ENCODE data around the gene TAS2R13. TPM values are rescaled to one million over a fixed set of nuclear protein-coding genes. Genes with fewer than 3 reads are reported as not detected.

The TAS2R13 gene, protein sequence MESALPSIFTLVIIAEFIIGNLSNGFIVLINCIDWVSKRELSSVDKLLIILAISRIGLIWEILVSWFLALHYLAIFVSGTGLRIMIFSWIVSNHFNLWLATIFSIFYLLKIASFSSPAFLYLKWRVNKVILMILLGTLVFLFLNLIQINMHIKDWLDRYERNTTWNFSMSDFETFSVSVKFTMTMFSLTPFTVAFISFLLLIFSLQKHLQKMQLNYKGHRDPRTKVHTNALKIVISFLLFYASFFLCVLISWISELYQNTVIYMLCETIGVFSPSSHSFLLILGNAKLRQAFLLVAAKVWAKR
- 1.7 and 2.5 TPM in 2 replicates for total RNA-seq (2012; rRNA removed)

DNA sequence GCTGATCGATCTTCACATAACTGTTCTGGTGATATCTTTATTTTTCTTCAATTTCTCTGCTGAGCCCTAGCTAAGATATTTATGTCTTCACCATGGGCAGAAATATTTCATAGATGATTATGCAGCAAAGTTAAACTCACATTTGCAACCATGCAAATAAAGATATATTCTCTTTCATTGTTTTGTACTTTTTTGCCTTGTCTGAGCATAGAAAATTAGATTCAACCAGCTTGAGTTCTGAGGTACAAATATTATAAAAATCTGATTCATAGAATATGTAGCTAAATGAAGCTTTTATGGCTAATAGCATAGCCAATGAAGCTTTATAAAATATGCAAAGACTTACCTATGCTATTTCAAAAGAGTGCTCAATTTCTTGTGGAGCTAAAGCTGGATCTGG is at the start of gene TAS2R13:
Gene TAS2R13 (minus strand): TSS at position 101 of the 400 bp plus-strand sequence. CDS start 264 bp downstream, outside the sequence.
- Histone ChIP-seq H3K4me3 (ENCODE audit: low read length) (no peak within 1 kb of the TSS), H3K36me3 (ENCODE audit: insufficient read depth, low read length) (no peaks in the 10 kb centered on the region), H3K27me3 (ENCODE audit: control insufficient read depth, insufficient read depth, low read length) (no peaks in the 10 kb centered on the region), H3K4me2 (ENCODE audit: low read length) (no peak within 1 kb of the TSS), H3K9ac (ENCODE audit: low read depth, low read length) (no peak within 1 kb of the TSS), H3K9me3 (replicated peaks; ENCODE audit: low read length) (no peaks in the 10 kb centered on the region), H3K4me1 (ENCODE audit: control insufficient read depth, insufficient read depth, low read length) (no peaks in the 10 kb centered on the region)

DNA sequence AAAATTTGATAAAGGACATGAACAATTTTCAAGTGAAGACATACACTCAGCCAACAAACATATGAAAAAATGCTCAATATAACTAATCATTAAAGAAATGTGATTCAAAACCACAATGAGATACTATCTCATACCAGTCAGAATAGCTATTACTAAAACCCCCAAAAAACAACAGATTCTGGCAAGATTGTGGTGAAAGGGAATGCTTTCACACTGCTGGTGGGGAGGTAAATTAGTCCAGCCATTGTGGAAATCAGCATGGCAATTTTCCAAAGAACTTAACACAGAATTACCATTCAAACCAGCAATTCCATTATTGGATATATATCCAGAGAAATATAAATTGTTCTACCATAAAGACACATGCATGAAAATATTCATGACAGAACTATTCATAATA is 48.4 kb upstream of the TAS2R13 start:
- Histone ChIP-seq H3K36me3 (ENCODE audit: insufficient read depth, low read length) (no peaks in the 10 kb centered on the region), H3K4me3 (ENCODE audit: low read length) (no peak overlapping the region), H3K4me1 (ENCODE audit: control insufficient read depth, insufficient read depth, low read length) (no peaks in the 10 kb centered on the region), H3K27me3 (ENCODE audit: control insufficient read depth, insufficient read depth, low read length) (no peaks in the 10 kb centered on the region), H3K9ac (ENCODE audit: low read depth, low read length) (no peak overlapping the region), H3K4me2 (ENCODE audit: low read length) (no peak overlapping the region), H3K9me3 (replicated peaks; ENCODE audit: low read length) (no peaks in the 10 kb centered on the region)

DNA sequence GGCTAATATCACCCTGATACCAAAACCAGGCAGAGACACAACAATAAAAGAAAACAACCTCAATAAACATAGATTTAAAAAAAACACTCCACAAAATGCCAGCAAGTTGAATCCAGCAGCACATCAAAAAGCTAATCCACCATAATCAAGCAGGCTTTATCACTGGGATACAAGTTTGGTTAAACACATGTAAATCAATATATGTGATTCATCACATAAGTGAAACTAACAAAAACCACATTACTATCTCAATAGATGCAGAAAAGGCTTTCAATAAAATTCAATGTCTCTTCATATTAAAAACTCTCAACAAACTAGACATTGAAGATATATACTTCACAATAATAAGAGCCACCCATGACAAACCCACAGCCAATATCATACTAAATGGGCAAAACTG is 46.7 kb upstream of the TAS2R13 start:
- Histone ChIP-seq H3K36me3 (ENCODE audit: insufficient read depth, low read length) (no peaks in the 10 kb centered on the region), H3K9ac (ENCODE audit: low read depth, low read length) (no peak overlapping the region), H3K4me1 (ENCODE audit: control insufficient read depth, insufficient read depth, low read length) (no peaks in the 10 kb centered on the region), H3K4me3 (ENCODE audit: low read length) (no peak overlapping the region), H3K27me3 (ENCODE audit: control insufficient read depth, insufficient read depth, low read length) (no peaks in the 10 kb centered on the region), H3K9me3 (replicated peaks; ENCODE audit: low read length) (no peaks in the 10 kb centered on the region), H3K4me2 (ENCODE audit: low read length) (no peak overlapping the region)

DNA sequence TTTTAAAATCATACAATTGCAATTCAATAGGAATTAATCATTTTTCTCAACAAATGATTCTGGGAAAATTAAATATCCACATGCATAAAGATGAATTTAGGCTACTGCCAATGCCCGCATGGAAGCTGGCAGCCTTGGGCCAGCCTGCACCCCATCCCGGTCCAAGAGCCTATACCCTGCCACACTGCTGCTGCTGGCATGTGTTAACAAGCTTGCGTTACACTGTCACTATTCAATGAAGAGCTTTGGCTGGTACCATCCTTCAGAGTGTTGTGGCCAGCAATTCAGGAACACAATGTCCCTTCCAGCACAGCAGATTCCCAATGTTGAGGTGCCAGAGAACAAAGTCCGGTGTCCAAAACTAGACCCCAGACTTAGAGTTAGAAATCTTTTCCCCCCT is 43.3 kb upstream of the TAS2R13 start:
- no peak overlapping the region for H3K4me3 ChIP-seq (ENCODE audit: low read length)

DNA sequence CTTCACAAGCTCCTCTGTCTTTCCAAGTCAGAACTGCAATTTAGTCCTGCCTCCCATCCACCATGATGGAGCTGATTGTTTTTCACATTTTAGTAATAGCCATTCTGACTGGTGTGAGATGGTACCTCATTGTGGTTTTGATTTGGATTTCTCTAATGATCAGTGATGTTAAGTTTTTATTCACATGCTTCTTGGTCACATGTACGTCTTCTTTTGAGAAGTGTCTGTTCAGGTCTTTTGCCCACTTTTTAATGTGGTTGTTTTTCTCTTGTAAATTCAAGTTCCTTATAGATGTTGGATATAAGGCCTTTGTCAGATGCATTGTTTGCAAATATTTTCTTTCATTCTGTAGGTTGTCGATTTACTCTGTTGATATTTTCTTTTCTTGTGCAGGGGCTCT is 33.8 kb upstream of the TAS2R13 start:
- H3K27me3 ChIP-seq (ENCODE audit: control insufficient read depth, insufficient read depth, low read length) = no peaks in the 10 kb centered on the region
- H3K4me1 ChIP-seq (ENCODE audit: control insufficient read depth, insufficient read depth, low read length) = peaks cover 3% of the 10 kb centered on the region
- H3K36me3 ChIP-seq (ENCODE audit: insufficient read depth, low read length) = no peaks in the 10 kb centered on the region
- no peak overlapping the region for H3K4me2 ChIP-seq (ENCODE audit: low read length)
- H3K9ac ChIP-seq (ENCODE audit: low read depth, low read length) = no peak overlapping the region
- no peak overlapping the region for H3K4me3 ChIP-seq (ENCODE audit: low read length)
- H3K9me3 ChIP-seq (replicated peaks; ENCODE audit: low read length) = no peaks in the 10 kb centered on the region

More for the DNA sequence above, 43.3 kb upstream of the TAS2R13 start:
- Histone ChIP-seq H3K9ac (ENCODE audit: low read depth, low read length) (no peak overlapping the region), H3K4me2 (ENCODE audit: low read length) (no peak overlapping the region), H3K9me3 (replicated peaks; ENCODE audit: low read length) (no peaks in the 10 kb centered on the region), H3K36me3 (ENCODE audit: insufficient read depth, low read length) (no peaks in the 10 kb centered on the region), H3K27me3 (ENCODE audit: control insufficient read depth, insufficient read depth, low read length) (no peaks in the 10 kb centered on the region), H3K4me1 (ENCODE audit: control insufficient read depth, insufficient read depth, low read length) (no peaks in the 10 kb centered on the region)

DNA sequence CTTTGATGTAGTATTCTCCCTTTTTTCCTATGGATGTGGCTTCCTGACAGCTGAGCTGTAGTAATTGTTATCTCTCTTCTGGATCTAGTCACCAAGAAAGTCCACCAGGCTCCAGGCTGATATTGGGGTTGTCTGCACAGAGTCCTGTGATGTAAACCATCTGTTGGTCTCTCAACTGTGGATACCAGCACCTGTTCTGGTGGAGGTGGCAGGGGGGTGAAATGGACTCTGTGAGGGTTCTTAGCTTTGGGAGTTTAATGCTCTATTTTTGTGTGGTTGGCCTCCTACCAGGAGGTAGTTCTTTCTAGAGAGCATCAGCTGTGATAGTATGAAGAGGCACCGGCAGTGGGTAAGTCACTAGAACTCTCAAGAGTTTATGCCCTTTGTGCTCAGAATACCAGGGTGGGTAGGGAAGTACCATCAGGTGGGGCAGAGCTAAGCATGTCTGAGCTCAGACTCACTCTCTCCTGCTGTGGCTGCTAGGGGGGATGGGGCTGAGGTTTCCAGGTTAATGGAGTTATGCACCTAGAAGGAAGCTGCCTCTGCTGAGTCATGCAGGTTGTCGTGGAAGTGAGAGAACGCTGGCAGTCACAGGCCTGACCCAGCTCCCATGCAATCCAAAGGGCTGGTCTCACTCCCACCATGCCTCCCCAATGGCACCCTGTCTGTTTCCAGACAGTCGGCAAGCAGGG is 32.7 kb upstream of the TAS2R13 start:
- peaks cover 3% of the 10 kb centered on the region for H3K4me1 ChIP-seq (ENCODE audit: control insufficient read depth, insufficient read depth, low read length)
- no peak overlapping the region for H3K9ac ChIP-seq (ENCODE audit: low read depth, low read length)
- H3K27me3 ChIP-seq (ENCODE audit: control insufficient read depth, insufficient read depth, low read length) = no peaks in the 10 kb centered on the region
- H3K4me2 ChIP-seq (ENCODE audit: low read length) = no peak overlapping the region
- H3K9me3 ChIP-seq (replicated peaks; ENCODE audit: low read length) = no peaks in the 10 kb centered on the region
- no peak overlapping the region for H3K4me3 ChIP-seq (ENCODE audit: low read length)
- H3K36me3 ChIP-seq (ENCODE audit: insufficient read depth, low read length) = no peaks in the 10 kb centered on the region

DNA sequence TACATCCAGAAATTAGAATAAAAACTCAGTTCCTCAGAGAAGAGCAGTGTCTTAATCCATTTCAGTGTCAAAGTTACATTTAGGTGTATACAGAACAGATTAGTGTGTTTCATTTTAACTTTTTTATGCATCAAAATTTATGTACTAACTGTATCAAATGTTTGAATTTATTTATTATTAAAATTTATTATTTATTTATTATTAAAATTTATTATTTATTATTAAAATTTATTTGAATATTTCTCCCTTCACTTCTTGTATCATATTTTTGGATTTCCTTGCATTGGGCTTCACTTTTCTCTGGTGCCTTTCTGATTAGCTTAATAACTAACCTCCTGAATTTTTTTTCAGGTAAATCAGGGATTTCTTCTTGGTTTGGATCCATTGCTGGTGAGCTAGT is 32.0 kb upstream of the TAS2R13 start:
- no peaks in the 10 kb centered on the region for H3K36me3 ChIP-seq (ENCODE audit: insufficient read depth, low read length)
- H3K4me3 ChIP-seq (ENCODE audit: low read length) = no peak overlapping the region
- H3K9me3 ChIP-seq (replicated peaks; ENCODE audit: low read length) = no peaks in the 10 kb centered on the region
- peaks cover 3% of the 10 kb centered on the region for H3K4me1 ChIP-seq (ENCODE audit: control insufficient read depth, insufficient read depth, low read length)
- H3K27me3 ChIP-seq (ENCODE audit: control insufficient read depth, insufficient read depth, low read length) = no peaks in the 10 kb centered on the region
- no peak overlapping the region for H3K9ac ChIP-seq (ENCODE audit: low read depth, low read length)
- no peak overlapping the region for H3K4me2 ChIP-seq (ENCODE audit: low read length)

DNA sequence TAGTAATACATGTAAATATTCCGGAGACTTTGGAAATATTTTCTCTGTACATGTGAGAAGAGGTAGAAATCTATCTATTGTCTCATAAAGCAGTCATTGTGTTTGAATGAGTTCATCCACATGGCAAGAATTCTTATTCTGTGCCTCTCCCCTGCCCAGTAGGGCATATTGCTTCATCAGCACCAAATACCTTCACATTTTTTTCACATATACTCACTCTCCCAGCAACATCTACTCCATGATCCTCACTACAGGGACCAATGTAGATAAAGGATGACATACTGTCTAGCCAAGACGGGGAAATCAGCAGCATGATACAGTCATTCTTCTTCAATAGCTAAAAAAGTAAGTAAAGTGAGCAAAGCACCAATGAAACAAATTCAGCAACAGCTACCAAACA is 31.0 kb upstream of the TAS2R13 start:
- Histone ChIP-seq H3K36me3 (ENCODE audit: insufficient read depth, low read length) (no peaks in the 10 kb centered on the region), H3K4me1 (ENCODE audit: control insufficient read depth, insufficient read depth, low read length) (peaks cover 3% of the 10 kb centered on the region), H3K4me3 (ENCODE audit: low read length) (no peak overlapping the region), H3K4me2 (ENCODE audit: low read length) (no peak overlapping the region), H3K9me3 (replicated peaks; ENCODE audit: low read length) (no peaks in the 10 kb centered on the region), H3K9ac (ENCODE audit: low read depth, low read length) (no peak overlapping the region), H3K27me3 (ENCODE audit: control insufficient read depth, insufficient read depth, low read length) (no peaks in the 10 kb centered on the region)

DNA sequence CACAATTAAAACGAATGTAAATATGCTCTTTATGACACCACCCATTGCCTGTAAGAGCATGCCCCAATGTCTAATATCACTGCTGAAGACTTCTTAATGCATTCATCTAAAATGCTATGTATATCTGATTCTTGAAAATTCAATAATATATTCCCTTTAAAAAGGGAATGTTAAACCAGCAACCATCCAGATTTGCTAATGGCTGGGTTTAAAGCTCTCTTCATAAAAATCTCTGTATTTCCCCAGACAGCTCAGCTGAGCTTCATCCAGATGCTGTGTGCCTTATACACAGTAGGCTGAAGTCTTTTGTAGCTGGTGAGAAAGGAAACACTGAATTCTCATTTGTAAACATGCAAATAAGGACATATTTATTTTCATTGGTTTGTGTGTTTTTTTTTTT is 29.8 kb upstream of the TAS2R13 start, which contains the start of gene TAS2R14:
Gene TAS2R14 (minus strand): TSS at position 101 of the 400 bp plus-strand sequence. CDS start 56 bp downstream, at position 45.
- H3K4me3 ChIP-seq (ENCODE audit: low read length) = no peak within 1 kb of the TSS
- H3K27me3 ChIP-seq (ENCODE audit: control insufficient read depth, insufficient read depth, low read length) = no peaks in the 10 kb centered on the region
- no peaks in the 10 kb centered on the region for H3K36me3 ChIP-seq (ENCODE audit: insufficient read depth, low read length)
- peaks cover 3% of the 10 kb centered on the region for H3K4me1 ChIP-seq (ENCODE audit: control insufficient read depth, insufficient read depth, low read length)
- no peak within 1 kb of the TSS for H3K4me2 ChIP-seq (ENCODE audit: low read length)
- no peaks in the 10 kb centered on the region for H3K9me3 ChIP-seq (replicated peaks; ENCODE audit: low read length)
- no peak within 1 kb of the TSS for H3K9ac ChIP-seq (ENCODE audit: low read depth, low read length)

DNA sequence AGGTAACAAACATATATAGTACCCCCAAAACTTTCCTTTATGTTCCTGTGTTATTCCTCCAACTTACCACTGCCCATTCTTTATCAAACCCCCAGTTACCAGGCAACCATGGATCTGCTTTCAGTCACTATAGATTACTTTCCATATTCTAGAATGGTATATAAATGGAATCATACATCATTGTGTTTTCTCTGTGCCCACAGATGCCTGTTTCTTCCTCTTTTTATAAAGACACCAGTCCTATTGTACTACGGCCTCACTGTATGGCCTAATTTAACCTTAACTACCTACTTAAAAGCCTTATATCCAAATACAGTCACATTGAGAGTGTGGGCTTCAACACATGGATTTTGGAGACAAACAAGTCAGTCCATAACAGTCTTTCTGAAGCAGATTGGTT is 27.1 kb upstream of the TAS2R13 start:
- no peak overlapping the region for H3K4me2 ChIP-seq (ENCODE audit: low read length)
- no peaks in the 10 kb centered on the region for H3K27me3 ChIP-seq (ENCODE audit: control insufficient read depth, insufficient read depth, low read length)
- H3K4me1 ChIP-seq (ENCODE audit: control insufficient read depth, insufficient read depth, low read length) = peaks cover 3% of the 10 kb centered on the region
- no peak overlapping the region for H3K9ac ChIP-seq (ENCODE audit: low read depth, low read length)
- H3K4me3 ChIP-seq (ENCODE audit: low read length) = no peak overlapping the region
- no peaks in the 10 kb centered on the region for H3K9me3 ChIP-seq (replicated peaks; ENCODE audit: low read length)
- no peaks in the 10 kb centered on the region for H3K36me3 ChIP-seq (ENCODE audit: insufficient read depth, low read length)

DNA sequence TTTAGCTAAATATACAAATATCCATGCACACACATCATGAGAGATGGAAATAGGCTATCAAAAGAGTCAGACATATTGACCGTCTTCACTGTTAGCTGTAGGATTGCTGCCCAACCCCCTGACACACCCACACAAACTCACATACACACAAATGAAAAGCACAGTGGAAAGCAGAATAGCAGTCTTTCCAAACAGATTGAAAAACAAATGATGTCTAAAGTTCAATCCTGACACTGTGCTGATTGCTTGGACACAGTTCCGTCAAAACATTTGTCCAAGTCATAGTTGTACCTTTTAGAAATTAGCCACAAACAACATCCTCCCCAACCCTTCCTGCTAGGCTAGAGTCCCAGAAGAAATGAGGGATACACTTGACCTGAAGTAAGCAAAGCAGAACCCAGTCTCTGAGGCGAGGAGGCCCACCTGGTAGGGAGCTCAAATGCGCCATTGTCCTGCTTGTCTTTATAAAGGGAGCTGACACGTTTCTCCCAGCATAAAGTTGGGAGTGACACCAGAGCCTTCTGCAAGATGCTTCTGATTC is 19.5 kb upstream of the TAS2R13 start, which contains the start of gene PRH2:
Gene PRH2 (plus strand): TSS at position 491 of the 541 bp plus-strand sequence. CDS start 38 bp downstream, at position 529.
- Histone ChIP-seq H3K9me3 (replicated peaks; ENCODE audit: low read length) (no peaks in the 10 kb centered on the region), H3K4me2 (ENCODE audit: low read length) (no peak within 1 kb of the TSS), H3K4me3 (ENCODE audit: low read length) (no peak within 1 kb of the TSS), H3K27me3 (ENCODE audit: control insufficient read depth, insufficient read depth, low read length) (no peaks in the 10 kb centered on the region), H3K9ac (ENCODE audit: low read depth, low read length) (no peak within 1 kb of the TSS), H3K36me3 (ENCODE audit: insufficient read depth, low read length) (no peaks in the 10 kb centered on the region), H3K4me1 (ENCODE audit: control insufficient read depth, insufficient read depth, low read length) (no peaks in the 10 kb centered on the region)

All from skeletal muscle satellite cell (primary cell).